Ovary (tissue), 9 donors: ENCODE data around the gene ZBTB7A. TPM values are rescaled to one million over a fixed set of nuclear protein-coding genes. Genes with fewer than 3 reads are reported as not detected.

Experiments
- DNase-seq, 5 donors: peaks; one replicate each; pipeline ENCODE4 v3.0.0-alpha.2; 2019 to 2020
- H3K27ac ChIP-seq, 2 donors: fragments of 200-600 bp; one replicate each; pipeline versions ENCODE4 v1.5.1 to v1.8.0; 2019 to 2022
- H3K27me3 ChIP-seq: fragments of 200-600 bp; one replicate; pipeline ENCODE4 v1.8.0; 2022
- H3K36me3 ChIP-seq: fragments of 200-600 bp; sonication (generic); one replicate; pipeline ENCODE4 v1.5.1; 2019
- H3K4me1 ChIP-seq: one replicate; pipeline ENCODE4 v1.8.1; 2013; ENCODE audit warnings: mild to moderate bottlenecking, moderate library complexity; ENCODE audit not compliant: insufficient read depth
- H3K4me3 ChIP-seq: fragments of 200-600 bp; sonication (generic); one replicate; pipeline ENCODE4 v1.5.1; 2017
- H3K9me3 ChIP-seq, 2 donors: fragments of 200-600 bp in 1 of 2; sonication (generic) in 1 of 2; one replicate each; pipeline versions ENCODE4 v1.5.1 to v1.8.1; 2013 to 2019; ENCODE audit warnings: mild to moderate bottlenecking in 1 of 2, moderate library complexity in 1 of 2
- EP300 ChIP-seq: sonication (generic); formaldehyde crosslinking; IDR thresholded peaks from one replicate; pipeline ENCODE4 v1.6.1; 2017; ENCODE audit warnings: antibody characterized with exemption
- POLR2A ChIP-seq: fragments of 450-650 bp; IDR thresholded peaks from one replicate; pipeline ENCODE4 v1.6.1; 2017; ENCODE audit warnings: antibody characterized with exemption, mild to moderate bottlenecking, moderate library complexity
- WGBS, 3 donors: extraction: QIAGEN DNeasy Blood & Tissue Kit in 1 of 3; methylation state at CpG; one replicate each; pipeline versions ENCODE4 v1.1.5 to v1.1.7; 2013 to 2017; 5-methylcytosine and 5-hydroxymethylcytosine counted together
- intact Hi-C, 4 donors: fragments of 100-400 bp; cut with DNase I; formaldehyde crosslinking; loops; one replicate each; pipeline versions ENCODE4 v1.11.0 to v1.15.1; 2022 to 2023
- polyA plus RNA-seq, 2 donors: library from polyadenylated mRNA; stranded (reverse); fragments of 200-250 nt in 1 of 2; fragments of 350-450 nt in 1 of 2; fragmentation: Illumina TruSeq in 1 of 2; extraction: RNeasy Lipid Tissue Mini Kit (QIAGEN cat#74804) in 1 of 2; gene quantifications; one replicate each; pipeline ENCODE4 v1.2.3, GENCODE V29; 2013 to 2014
- total RNA-seq, 7 donors: library from RNA; depleted of rRNA in 2 of 7; stranded (reverse); fragments of >200 nt in 2 of 7; fragmentation: NEBNext Ultra II Directional in 3 of 7; extraction: Animal tissue kit (Norgen Biotek cat#: 25700) in 3 of 7; gene quantifications; one replicate each; pipeline versions ENCODE4 v1.1.0 to v1.2.4, GENCODE V29; 2016 to 2023
- TF ChIP-seq, protein P1 (sequence below), 3 donors: fragments of 450-650 bp in 2 of 3; fragments of 200-600 bp in 1 of 3; IDR thresholded peaks; one replicate each; pipeline versions ENCODE4 v1.5.1 to v1.8.0; 2016 to 2022; ENCODE audit warnings: antibody characterized with exemption in 3 of 3, mild to moderate bottlenecking in 1 of 3
- donor health status: DM: no; HTN: no; CAD: no; lungs with moderate emphysema.
- donor health status: DM: no; HTN: no; CAD: no.
- donor health status: Bipolar disorder and iron deficiency.
- donor health status: DM: yes; HTN: yes; CAD: no.
- donor health status: DM: no; HTN: no; CAD: no.
- donor health status: DM: yes; HTN: yes; CAD: no.

Gene ZBTB7A
- total and polyA plus RNA-seq, 9 donors, result 9.1 to 56.4 (median 38.5) TPM

DNA sequence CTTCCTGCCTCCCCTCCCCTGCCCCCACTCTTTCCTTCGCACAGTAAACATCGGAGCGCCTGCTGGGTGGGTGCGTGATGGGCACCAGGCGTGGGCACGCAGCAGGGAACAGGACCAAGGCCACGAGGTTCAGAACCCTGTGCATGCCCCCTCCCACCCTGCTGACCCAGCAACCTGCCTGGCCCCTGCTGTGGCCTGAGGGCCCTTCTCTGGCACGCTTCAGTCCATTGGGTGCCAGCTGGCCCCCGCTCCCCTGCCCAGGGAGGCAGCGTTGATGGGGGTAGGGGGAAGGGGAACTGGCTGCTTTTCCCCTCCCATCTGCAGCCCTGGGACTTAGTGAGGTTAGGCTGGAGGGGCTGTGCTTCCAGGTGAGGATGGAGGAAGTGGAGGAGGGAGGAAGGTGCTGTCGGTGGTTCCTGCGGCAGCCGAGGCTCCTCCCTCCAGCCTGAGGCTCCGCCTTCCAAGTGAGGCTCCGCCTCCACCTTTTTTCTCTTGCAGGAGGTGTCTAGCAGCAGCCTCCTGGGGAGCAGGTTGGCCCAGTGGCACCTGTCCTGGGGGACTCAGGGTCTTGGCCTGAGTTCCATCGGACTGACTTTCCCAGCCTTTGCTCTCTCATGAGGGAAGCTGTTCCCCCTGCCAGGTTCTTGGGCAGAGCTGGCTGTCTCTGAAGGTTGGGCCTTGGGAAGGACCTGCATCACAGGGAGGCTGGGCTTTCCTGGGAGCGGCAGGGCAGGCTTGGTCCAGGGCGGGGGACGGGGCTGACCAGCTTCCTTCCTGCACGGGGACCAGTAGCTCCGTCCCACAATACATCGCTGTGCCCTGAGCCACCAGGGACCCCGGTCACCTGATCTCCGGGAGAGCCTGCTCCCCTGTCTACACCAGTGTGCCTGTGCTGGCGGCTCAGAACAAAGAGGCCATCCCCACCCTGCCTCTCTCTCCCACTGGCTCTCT is 51.9 kb downstream of the ZBTB7A start:
- peak overlapping the region; percentile 4 to 75 for H3K27ac ChIP-seq
- peak in 2 of 5 donors; percentile 33 to 52 for DNase-seq
- no peaks in the 10 kb centered on the region for H3K9me3 ChIP-seq
- H3K36me3 ChIP-seq, result no peaks in the 10 kb centered on the region
- no peaks in the 10 kb centered on the region for H3K27me3 ChIP-seq
- 65 to 66% (median 66%) methylated on average over 25 of the region's 25 CpGs for WGBS, 3 donors
- H3K4me1 ChIP-seq, result peaks cover 17% of the 10 kb centered on the region
- intact Hi-C loops, result loop anchor here in 2 of 4 donors (5.0 to 10.0 kb wide), 2 partner anchors 42 to 100 kb away; no protein-coding TSS in a partner anchor
- H3K4me3 ChIP-seq, result no peak overlapping the region
- TF ChIP-seq, protein P1, sequence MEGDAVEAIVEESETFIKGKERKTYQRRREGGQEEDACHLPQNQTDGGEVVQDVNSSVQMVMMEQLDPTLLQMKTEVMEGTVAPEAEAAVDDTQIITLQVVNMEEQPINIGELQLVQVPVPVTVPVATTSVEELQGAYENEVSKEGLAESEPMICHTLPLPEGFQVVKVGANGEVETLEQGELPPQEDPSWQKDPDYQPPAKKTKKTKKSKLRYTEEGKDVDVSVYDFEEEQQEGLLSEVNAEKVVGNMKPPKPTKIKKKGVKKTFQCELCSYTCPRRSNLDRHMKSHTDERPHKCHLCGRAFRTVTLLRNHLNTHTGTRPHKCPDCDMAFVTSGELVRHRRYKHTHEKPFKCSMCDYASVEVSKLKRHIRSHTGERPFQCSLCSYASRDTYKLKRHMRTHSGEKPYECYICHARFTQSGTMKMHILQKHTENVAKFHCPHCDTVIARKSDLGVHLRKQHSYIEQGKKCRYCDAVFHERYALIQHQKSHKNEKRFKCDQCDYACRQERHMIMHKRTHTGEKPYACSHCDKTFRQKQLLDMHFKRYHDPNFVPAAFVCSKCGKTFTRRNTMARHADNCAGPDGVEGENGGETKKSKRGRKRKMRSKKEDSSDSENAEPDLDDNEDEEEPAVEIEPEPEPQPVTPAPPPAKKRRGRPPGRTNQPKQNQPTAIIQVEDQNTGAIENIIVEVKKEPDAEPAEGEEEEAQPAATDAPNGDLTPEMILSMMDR (IDR thresholded peaks at IDR 0.05), result no peak
- TF ChIP-seq POLR2A, result no peak
- TF ChIP-seq EP300, result no peak

- peaks cover 21% of the 10 kb centered on the region for H3K4me1 ChIP-seq
- H3K4me3 ChIP-seq, result no peak overlapping the region
- TF ChIP-seq, protein P1 (IDR thresholded peaks at IDR 0.05), result no peak
- TF ChIP-seq EP300 (no peak), POLR2A (no peak)
- H3K9me3 ChIP-seq, result no peaks in the 10 kb centered on the region
- H3K36me3 ChIP-seq, result no peaks in the 10 kb centered on the region
- intact Hi-C loops, result loop anchor here in 2 of 4 donors (5.0 to 10.0 kb wide), 2 partner anchors 43 to 101 kb away; no protein-coding TSS in a partner anchor
- WGBS, 3 donors, result 86 to 87% (median 87%) methylated on average over 9 to 20 of the region's 20 CpGs
- no peak overlapping the region for H3K27ac ChIP-seq
- no peaks in the 10 kb centered on the region for H3K27me3 ChIP-seq
- DNase-seq, result peak in 1 of 5 donors; percentile 47
These were observed 52.7 kb downstream of the ZBTB7A start for GRCh38 chr19:4013886-4014540.

DNA sequence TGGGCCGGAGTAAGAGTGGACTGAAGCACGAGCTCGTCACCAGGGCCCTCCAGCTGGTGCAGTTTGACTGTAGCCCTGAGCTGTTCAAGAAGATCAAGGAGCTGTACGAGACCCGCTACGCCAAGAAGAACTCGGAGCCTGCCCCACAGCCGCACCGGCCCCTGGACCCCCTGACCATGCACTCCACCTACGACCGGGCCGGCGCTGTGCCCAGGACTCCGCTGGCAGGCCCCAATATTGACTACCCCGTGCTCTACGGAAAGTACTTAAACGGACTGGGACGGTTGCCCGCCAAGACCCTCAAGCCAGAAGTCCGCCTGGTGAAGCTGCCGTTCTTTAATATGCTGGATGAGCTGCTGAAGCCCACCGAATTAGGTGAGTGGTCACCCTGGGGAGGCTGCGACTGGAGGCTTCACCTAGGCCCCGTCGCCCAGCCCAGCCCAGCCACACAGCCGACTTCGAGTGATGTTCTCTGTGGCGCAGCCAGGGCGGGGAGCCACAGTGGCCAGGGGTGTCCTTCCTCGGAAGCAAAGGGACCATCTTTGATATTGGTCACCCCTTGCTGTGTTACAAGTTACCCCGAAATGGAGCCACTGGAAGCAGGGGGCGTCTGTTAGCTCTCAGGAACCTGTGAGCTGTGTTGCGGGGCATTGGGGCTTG is 53.6 kb downstream of the ZBTB7A start:
- Histone ChIP-seq H3K9me3 (no peaks in the 10 kb centered on the region), H3K4me1 (peaks cover 29% of the 10 kb centered on the region), H3K27me3 (no peaks in the 10 kb centered on the region), H3K36me3 (no peaks in the 10 kb centered on the region), H3K4me3 (no peak overlapping the region), H3K27ac (no peak overlapping the region)
- TF ChIP-seq POLR2A, result no peak
- TF ChIP-seq EP300, result no peak
- TF ChIP-seq, protein P1 (IDR thresholded peaks at IDR 0.05), result no peak
- 91 to 94% (median 92%) methylated on average over 28 to 33 of the region's 33 CpGs for WGBS, 3 donors
- DNase-seq, result peak in 1 of 5 donors; percentile 16
- intact Hi-C loops, result loop anchor here in 2 of 4 donors (5.0 to 10.0 kb wide), 2 partner anchors 44 to 102 kb away; no protein-coding TSS in a partner anchor
